RCC 7860 (cell line): Measurements from ENCODE around the gene RAB6A.
"Not testable (repeated sequence)": the region's sequence is repeated elsewhere in the genome, so short reads cannot be mapped to it uniquely, and the experiment has no call there.

Experiments
- DNase-seq: peaks from one replicate; pipeline ENCODE4 v3.0.0-alpha.2; 2015; ENCODE audit warnings: low spot score
- FAIRE-seq: peaks from 2 replicates; lab custom pipeline; 2012; peaks lifted over from hg19 to GRCh38; lab: Jason Lieb, UNC

The RAB6A gene

DNA sequence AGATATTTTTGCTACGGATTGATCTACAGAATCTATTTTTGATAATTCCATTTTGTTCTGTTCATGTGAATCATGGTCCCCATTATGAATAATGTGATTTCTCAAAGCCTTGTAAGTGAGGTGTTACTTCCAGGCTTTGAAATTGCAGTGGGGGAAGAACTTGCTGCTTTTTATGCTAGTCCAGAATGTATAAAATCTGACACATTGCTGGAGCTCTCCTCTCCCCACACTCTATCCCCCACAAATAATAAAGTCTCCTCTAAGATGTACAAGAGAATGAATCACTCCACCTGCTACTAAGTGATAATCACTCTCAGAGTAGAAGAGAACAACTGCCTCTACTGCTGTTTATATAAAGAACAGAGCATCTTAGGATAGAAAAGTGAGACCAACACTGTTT, 5.9 kb upstream of the RAB6A start:
- DNase-seq, result no peak
- no peak for FAIRE-seq

DNA sequence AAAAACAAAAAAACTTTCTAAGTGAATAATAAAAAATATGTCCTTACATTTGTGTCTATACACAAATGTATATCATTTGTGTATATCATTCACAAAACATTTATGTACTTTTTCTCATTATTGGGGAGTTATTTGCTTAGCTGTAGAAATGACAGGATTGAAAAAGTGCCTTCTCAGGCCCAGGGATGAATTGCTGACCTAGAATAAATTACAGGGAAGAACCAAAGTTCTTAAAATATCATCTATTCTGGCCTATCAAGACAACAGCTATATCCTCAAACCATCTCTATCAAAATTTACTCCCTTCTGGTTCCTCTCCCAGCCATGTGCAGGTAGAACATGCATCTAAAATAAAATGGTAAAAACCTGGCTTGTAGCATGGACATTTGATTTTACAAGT, 1.9 kb upstream of the RAB6A start:
- DNase-seq (no peak), FAIRE-seq (no peak)

DNA sequence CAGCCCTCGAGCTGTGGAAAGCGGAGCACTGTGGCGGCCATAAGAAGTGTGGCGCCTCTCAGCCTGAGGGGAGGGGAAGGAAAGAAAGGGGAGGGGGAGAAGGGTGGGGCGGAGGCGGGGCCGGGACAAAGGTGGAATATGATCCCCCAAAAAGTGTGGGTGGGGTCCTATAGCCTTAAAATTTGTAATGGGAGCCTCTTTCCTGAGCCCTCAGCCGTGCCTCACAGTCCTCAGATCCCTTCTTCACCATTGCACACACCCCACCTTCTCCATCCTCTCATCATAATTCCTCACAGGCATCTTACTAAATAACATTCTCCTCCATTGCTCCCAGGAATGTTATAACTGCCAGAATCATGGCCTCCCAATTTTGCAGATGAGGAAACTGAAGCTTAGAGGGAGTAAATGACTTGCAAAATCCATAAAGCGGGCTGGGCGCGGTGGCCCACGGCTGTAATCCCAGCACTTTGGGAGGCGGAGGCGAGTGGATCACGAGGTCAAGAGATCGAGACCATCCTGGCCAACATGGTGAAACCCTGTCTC, 600 bp upstream of the RAB6A start:
- FAIRE-seq (no peak), DNase-seq (no peak)

GRCh38 chr11:73760135-73760678, 667 bp downstream of the RAB6A start:
- FAIRE-seq (no peak), DNase-seq (no peak)

DNA sequence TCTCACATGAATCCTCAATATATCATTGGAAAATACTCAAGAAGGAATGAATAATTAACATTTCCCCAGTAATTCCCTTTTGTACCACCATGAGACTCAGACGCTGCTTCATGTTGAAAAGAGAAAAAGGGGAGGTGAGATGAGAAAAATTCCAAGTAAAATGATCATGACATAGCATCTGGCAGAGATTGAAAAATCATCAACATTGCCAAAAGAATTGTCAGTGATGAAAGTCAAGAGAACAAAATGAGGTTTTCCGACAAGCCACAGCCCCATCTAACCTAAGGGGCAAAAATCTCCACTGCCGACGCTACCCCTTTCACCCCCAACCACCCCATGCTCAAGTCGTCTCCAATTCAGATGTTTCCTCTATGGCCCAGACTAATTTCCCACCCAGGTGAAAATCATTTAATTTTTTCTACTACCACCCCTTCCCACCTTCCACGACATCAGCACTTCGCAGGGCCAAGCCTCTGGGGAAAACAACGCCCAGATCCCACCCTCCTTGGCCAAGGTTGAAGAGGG, 1.2 kb downstream of the RAB6A start:
- DNase-seq, result no peak
- no peak for FAIRE-seq

GRCh38 chr11:73758451-73758850, 2.4 kb downstream of the RAB6A start:
- DNase-seq (no peak), FAIRE-seq (no peak)

DNA sequence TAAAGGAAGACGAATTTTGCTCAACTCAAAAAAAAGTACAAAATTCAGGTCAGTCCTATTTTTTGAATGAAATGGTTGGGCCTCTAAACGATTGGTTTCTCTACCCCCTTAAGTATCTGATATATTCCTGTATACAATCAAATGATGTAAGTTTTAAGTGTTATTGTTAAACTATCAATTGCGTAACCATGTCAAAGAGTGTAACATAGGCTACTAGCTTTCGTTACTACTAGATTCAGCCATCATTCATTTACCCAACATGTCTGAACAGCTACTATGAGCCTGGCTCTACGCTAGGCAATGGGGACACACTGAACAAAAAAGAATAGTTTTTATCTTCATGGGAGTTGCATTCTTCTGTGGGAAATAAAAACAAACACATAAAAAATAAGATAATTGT, 3.3 kb downstream of the RAB6A start:
- no peak for FAIRE-seq
- no peak for DNase-seq

GRCh38 chr11:73755670-73756069, 5.2 kb downstream of the RAB6A start:
- no peak for DNase-seq
- FAIRE-seq, result no peak

- no peak for FAIRE-seq
- DNase-seq, result no peak
Observed at GRCh38 chr11:73753938-73754337, 6.9 kb downstream of the RAB6A start.

- FAIRE-seq, result no peak
- no peak for DNase-seq
Observed at GRCh38 chr11:73752903-73753302, 8.0 kb downstream of the RAB6A start.

GRCh38 chr11:73752216-73752867, 8.5 kb downstream of the RAB6A start:
- FAIRE-seq (no peak), DNase-seq (no peak)

- not testable (repeated sequence) for DNase-seq, FAIRE-seq
Observed at GRCh38 chr11:73750862-73751261, 10.0 kb downstream of the RAB6A start.

DNA sequence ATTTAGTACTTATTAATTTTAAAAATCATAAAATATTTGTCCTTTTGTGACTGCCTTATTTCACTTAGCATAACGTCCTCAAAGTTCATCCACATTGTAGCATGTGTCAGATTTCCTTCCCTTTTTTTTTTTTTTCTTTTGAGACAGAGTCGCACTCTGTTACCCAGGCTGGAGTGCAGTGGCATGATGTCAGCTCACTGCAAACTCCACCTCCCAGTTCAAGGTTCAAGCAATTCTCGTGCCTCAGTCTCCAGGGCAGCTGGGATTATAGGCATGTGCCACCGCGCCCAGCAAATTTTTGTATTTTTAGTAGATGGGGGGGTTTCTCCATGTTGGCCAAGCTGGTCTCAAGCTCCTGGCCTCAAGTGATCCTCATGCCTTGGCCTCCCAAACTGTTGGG, 10.6 kb downstream of the RAB6A start:
- FAIRE-seq, result no peak
- no peak for DNase-seq

GRCh38 chr11:73749118-73749517, 11.8 kb downstream of the RAB6A start:
- DNase-seq, result no peak
- FAIRE-seq, result no peak

DNA sequence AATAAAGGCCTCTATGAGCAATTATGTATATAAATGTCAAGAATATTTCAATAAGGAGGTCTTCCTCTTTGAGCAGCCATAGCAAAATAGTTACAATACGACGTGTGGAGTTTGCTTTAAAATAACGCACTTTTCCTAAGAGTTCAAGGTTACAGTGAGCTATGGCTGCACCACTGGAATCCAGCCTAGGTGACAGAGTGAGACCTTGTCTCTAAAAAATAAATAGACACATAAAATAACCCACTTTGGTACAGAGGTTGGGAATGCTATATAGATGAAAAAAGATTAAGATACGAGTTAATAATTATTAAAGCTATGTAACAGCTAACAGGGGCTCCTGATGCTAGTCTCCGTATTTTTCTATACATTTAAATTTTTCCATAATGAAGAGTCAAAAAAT, 12.6 kb downstream of the RAB6A start:
- FAIRE-seq (no peak), DNase-seq (no peak)

- FAIRE-seq, result no peak
- no peak for DNase-seq
Observed at GRCh38 chr11:73747762-73748161, 13.1 kb downstream of the RAB6A start.

GRCh38 chr11:73746701-73747100, 14.2 kb downstream of the RAB6A start:
- DNase-seq, result no peak
- FAIRE-seq, result no peak

GRCh38 chr11:73743045-73743444, 17.8 kb downstream of the RAB6A start:
- no peak for FAIRE-seq
- no peak for DNase-seq

DNA sequence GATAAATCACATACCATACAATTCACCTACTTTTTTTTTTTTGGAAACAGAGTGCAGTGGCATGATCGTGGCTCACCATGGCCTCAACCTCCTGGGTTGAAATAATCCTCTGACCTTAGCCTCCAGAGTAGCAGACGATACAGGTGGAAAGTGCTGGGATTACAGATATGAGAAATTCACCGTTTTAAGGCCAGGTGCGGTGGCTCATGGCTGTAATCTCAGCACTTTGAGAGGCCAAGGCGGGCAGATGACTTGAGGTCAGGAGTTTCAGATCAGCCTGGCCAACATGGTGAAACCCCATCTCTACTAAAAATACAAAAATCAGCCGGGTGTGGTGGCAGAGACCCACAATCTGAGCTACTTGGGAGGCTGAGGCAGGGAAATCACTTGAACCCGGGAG, 24.9 kb downstream of the RAB6A start:
- not testable (repeated sequence) for DNase-seq, FAIRE-seq

GRCh38 chr11:73734993-73735392, 25.9 kb downstream of the RAB6A start:
- FAIRE-seq (no peak), DNase-seq (no peak)

DNA sequence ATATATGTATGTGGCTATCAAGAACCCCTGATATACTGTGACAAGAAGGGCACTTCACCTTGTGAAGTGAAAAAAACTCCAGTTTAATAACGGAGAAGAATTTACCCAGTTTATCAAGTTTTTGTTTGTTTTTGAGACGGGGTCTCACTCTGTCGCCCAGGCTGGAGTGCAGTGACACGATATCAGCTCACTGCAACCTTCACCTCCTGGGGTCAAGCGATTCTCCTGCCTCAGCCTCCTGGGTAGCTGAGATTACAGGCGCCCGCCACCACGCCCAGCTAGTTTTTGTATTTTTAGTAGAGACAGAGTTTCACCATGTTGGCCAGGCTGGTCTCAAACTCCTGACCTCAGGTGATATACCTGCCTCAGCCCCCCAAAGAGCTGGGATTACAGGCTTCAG, 26.9 kb downstream of the RAB6A start:
- DNase-seq, FAIRE-seq: not testable (repeated sequence)

DNA sequence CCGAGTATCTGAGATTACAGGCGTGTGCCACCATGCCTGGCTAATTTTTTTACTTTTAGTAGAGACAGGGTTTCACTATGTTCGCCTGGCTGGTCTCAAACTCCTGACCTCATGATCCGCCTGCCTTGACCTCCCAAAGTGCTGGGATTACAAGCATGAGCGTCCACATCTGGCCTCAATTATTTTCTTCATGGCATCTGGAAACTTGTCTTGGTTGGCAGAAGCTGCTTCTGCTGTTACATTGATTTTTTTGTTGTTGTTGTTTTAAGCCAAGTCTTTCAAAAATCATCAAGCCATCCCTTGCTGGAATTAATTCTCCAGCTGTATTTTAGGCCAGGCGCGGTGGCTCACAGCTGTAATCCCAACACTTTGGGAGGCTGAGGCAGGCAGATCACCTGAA, 27.9 kb downstream of the RAB6A start:
- not testable (repeated sequence) for FAIRE-seq

More for the DNA sequence above, 27.9 kb downstream of the RAB6A start:
- DNase-seq, result not testable (repeated sequence)
